ENCODE data around the gene FMO5. TPM values are rescaled to one million over a fixed set of nuclear protein-coding genes. Genes with fewer than 3 reads are reported as not detected.

FMO5 gene
- total and polyA plus RNA-seq, 2 of the 13 experiments (the other 11 are each of a cell fraction or from before 2014, with no cell fraction given): 48.2 to 149 TPM

DNA sequence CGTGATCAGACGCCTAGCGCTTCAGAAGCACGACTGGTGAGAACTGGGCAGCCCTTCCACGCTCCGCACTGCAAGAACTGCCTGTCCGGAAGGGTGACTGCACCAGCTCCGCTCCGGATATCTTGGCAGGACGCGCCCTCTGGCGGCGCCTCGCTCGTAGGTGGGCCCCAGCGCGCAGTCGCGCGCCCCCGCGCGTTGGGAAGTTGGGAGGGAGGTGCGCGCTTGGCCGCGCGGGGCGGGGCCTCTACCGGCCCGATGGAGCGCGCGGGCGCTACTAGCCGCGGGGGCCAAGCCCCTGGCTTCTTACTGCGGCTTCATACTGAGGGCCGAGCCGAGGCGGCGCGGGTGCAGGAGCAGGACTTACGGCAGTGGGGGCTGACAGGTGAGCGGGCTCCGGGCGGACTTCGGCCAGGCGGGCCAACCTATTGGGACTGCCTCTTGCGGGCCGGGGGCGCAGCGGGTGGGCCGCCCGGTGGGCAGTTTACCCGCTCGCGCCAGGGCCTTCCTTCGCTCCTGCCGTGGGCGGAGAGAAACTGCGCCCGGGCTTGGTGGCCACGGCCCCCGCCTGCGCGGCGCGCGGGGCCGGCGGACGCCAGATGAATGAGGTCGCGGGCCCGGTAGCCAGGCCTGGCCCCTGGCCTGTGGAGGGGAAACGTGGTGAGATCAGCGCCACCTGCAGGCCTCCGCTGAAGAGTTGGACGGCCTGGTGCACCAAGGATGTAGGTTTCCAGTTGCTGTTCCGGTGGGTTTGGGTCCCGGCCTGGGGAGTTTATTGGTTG, 17.5 kb upstream of the FMO5 start, which contains the start of gene CHD1L (continued):
- TF ChIP-seq ZNF740 (CRISPR knock-in tag; IDR thresholded peaks at IDR 0.05): no peak
- TF ChIP-seq DNMT1 (CRISPR knock-in tag; IDR thresholded peaks at IDR 0.05): no peak
- TF ChIP-seq ZNF75D (CRISPR knock-in tag; IDR thresholded peaks at IDR 0.05; ENCODE audit: borderline replicate concordance): no peak
- peak; percentile 36; the same call in 1 of the 2 replicates for TF ChIP-seq HOXA5 (CRISPR knock-in tag; IDR thresholded peaks at IDR 0.05)
- TF ChIP-seq DR1 (CRISPR knock-in tag; IDR thresholded peaks at IDR 0.05): no peak; the same call in 1 of the 2 replicates
- TF ChIP-seq ZNF317 (CRISPR knock-in tag; IDR thresholded peaks at IDR 0.05): peak; percentile 78
- TF ChIP-seq, protein P1, sequence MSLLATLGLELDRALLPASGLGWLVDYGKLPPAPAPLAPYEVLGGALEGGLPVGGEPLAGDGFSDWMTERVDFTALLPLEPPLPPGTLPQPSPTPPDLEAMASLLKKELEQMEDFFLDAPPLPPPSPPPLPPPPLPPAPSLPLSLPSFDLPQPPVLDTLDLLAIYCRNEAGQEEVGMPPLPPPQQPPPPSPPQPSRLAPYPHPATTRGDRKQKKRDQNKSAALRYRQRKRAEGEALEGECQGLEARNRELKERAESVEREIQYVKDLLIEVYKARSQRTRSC (CRISPR knock-in tag; IDR thresholded peaks at IDR 0.05; ENCODE audit: low read depth): no peak
- TF ChIP-seq, protein P2, sequence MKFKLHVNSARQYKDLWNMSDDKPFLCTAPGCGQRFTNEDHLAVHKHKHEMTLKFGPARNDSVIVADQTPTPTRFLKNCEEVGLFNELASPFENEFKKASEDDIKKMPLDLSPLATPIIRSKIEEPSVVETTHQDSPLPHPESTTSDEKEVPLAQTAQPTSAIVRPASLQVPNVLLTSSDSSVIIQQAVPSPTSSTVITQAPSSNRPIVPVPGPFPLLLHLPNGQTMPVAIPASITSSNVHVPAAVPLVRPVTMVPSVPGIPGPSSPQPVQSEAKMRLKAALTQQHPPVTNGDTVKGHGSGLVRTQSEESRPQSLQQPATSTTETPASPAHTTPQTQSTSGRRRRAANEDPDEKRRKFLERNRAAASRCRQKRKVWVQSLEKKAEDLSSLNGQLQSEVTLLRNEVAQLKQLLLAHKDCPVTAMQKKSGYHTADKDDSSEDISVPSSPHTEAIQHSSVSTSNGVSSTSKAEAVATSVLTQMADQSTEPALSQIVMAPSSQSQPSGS (CRISPR knock-in tag; IDR thresholded peaks at IDR 0.05): peak; percentile 80
- no peak for TF ChIP-seq TBX3 (IDR thresholded peaks at IDR 0.05; ENCODE audit: borderline replicate concordance)
- TF ChIP-seq SAFB2 (CRISPR knock-in tag; IDR thresholded peaks at IDR 0.05; ENCODE audit: borderline replicate concordance, low read depth): peak; percentile 64
- TF ChIP-seq MIXL1 (CRISPR knock-in tag; IDR thresholded peaks at IDR 0.05): peak; percentile 88
- no peak for TF ChIP-seq ZEB1 (IDR thresholded peaks at IDR 0.05; ENCODE audit: insufficient replicate concordance, low read depth)
- TF ChIP-seq ESRRA (CRISPR knock-in tag; IDR thresholded peaks at IDR 0.05; ENCODE audit: low read depth): peak; percentile 29; the same call in 1 of the 2 replicates
- peak; percentile 36 for TF ChIP-seq IKZF4 (CRISPR knock-in tag; IDR thresholded peaks at IDR 0.05; ENCODE audit: borderline replicate concordance, low read depth, not compliant biosample characterization)
- TF ChIP-seq, protein P3, sequence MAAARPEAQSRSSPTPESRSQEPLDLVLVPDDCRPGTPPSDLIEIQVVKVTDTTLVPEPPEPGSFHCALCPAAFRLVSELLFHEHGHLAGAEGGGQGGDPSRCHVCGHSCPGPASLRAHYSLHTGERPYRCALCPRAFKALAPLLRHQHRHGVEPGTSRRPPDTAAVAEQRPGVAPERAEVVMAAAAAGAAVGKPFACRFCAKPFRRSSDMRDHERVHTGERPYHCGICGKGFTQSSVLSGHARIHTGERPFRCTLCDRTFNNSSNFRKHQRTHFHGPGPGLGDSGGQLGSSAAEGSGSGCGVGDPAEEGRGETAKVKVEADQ (CRISPR knock-in tag; IDR thresholded peaks at IDR 0.05; ENCODE audit: borderline replicate concordance): peak; percentile 26; the same call in 1 of the 2 replicates
- TF ChIP-seq NCOA5 (CRISPR knock-in tag; IDR thresholded peaks at IDR 0.05): no peak
- TF ChIP-seq TFE3 (CRISPR knock-in tag; IDR thresholded peaks at IDR 0.05): peak; percentile 59; the same call in 1 of the 2 replicates
- TF ChIP-seq MED13 (CRISPR knock-in tag; IDR thresholded peaks at IDR 0.05): peak; percentile 86
- peak; percentile 66 for TF ChIP-seq HDAC2 (CRISPR knock-in tag; IDR thresholded peaks at IDR 0.05)
- no peak for TF ChIP-seq EZH2 (conservative IDR thresholded peaks at IDR 0.05; ENCODE audit: low read depth, low read length)
- TF ChIP-seq, protein P4, sequence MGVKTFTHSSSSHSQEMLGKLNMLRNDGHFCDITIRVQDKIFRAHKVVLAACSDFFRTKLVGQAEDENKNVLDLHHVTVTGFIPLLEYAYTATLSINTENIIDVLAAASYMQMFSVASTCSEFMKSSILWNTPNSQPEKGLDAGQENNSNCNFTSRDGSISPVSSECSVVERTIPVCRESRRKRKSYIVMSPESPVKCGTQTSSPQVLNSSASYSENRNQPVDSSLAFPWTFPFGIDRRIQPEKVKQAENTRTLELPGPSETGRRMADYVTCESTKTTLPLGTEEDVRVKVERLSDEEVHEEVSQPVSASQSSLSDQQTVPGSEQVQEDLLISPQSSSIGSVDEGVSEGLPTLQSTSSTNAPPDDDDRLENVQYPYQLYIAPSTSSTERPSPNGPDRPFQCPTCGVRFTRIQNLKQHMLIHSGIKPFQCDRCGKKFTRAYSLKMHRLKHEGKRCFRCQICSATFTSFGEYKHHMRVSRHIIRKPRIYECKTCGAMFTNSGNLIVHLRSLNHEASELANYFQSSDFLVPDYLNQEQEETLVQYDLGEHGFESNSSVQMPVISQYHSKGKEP (CRISPR knock-in tag; IDR thresholded peaks at IDR 0.05): no peak
- TF ChIP-seq, protein P5, sequence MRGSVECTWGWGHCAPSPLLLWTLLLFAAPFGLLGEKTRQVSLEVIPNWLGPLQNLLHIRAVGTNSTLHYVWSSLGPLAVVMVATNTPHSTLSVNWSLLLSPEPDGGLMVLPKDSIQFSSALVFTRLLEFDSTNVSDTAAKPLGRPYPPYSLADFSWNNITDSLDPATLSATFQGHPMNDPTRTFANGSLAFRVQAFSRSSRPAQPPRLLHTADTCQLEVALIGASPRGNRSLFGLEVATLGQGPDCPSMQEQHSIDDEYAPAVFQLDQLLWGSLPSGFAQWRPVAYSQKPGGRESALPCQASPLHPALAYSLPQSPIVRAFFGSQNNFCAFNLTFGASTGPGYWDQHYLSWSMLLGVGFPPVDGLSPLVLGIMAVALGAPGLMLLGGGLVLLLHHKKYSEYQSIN (CRISPR knock-in tag; IDR thresholded peaks at IDR 0.05; ENCODE audit: borderline replicate concordance): peak; percentile 43; the same call in 1 of the 2 replicates

All from HepG2 (cell line).